ENCODE results near the gene CDH4.
"Not testable (repeated sequence)": the region's sequence is repeated elsewhere in the genome, so short reads cannot be mapped to it uniquely, and the experiment has no call there.

CDH4 gene

DNA sequence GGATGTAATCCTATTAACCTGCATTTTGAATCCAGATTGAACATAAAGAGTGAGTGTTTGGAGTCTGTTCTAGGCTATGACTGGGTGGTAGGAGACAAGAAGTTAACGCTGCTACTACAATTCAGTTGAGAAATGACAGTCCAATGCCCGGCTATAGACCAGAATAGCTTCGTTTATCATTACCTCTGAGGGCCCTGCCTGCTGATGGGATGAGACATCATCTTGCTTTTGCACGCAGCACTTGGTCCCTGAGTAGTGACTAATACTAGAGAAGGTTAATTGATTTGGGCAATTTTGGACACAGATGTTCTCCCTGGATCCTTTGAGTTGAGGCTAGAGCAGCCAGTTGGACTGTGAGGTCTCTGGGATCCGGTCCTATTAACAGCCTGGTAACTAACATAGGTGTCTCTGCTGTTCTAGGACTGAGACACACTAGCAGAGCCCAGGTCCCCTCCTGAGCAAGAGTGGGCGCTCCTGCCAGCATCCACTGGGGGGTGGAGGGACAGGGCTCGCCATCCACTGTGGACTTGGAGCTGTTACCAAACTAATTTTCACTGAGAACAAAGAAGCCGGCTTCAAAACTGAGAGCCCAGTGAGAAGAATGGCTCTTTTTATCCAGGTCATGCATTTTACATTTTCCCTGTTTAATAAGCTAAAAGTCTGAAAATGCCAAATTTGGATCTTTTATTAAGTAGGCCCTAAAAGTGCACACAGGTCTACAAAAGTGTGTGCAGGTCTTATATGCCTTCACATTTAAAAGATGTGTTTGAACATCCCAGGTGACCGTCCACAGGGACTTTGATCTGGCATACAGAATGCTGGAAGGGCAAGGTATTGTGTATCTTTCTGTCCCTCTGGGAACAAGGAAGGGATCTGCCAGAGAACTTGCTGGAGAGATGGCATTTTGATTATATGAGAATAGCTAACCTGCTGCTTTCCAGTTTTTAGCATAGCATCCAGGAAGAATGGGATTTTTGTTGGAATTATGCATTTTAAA lies 212.5 kb downstream of the CDH4 start:
- DNase-seq: no peak

DNA sequence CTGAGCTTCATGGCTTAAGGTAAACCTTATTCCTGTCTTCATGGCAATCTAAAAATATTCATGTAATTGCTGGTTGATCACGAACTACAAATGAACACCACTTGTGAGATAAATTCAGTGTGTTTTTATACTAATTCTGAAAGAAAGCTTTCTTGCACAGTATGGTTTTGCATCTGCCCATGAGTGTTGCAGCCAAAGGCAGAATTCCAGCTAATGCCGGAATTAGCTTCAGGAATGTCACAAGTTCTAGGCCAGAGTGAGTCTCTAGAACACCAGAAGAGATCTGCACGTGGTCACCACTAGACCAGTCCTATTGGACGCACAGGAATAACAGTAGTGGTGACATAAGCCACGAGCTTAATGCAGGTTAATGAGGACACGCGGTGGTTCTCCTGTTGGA lies 223.7 kb downstream of the CDH4 start:
- no peak for DNase-seq

DNA sequence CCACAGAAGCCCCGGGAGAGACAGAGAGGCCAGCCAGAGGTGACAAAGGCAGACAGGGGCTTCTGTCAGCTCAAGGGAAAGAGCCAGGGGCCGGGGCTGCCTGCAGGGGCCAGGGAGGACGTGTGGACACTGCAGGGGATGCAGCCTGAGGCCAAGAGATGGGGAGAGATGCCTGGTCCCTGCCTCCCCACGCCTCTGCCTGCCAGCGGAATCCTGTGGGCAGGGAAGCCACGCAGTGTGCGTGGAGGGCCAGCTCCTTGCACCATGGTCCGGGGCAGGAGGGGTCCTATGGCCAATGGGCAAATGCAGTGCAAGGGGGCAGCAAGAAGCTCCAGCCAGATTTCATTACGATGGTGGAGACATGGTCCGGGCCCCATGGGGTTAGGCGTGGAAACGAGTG lies 224.9 kb downstream of the CDH4 start:
- DNase-seq: no peak

DNA sequence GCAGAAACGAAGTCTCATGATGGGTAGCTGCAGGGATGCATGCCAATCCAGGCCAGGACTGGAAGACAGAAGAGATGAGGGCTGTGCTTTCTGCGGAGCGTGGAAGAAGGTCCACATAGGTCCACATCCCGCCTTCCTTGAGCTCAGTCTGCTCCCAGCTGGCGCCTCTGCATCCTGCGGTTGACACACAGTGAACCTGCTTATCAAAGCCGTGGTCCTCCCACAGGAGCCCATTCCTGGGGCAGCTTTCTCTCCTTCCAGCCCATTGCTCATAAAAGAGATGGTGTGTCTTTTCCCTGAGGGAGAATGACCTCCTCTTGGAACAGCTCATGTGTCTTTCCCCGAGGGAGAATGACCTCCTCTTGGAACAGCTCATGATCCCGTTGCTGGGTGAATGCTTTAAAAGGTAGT lies 225.4 kb downstream of the CDH4 start:
- no peak for DNase-seq

GRCh38 chr20:61478094-61478493 lies 226.0 kb downstream of the CDH4 start:
- no peak for DNase-seq

- DNase-seq: no peak
Observed at GRCh38 chr20:61478611-61479305, 226.7 kb downstream of the CDH4 start.

DNA sequence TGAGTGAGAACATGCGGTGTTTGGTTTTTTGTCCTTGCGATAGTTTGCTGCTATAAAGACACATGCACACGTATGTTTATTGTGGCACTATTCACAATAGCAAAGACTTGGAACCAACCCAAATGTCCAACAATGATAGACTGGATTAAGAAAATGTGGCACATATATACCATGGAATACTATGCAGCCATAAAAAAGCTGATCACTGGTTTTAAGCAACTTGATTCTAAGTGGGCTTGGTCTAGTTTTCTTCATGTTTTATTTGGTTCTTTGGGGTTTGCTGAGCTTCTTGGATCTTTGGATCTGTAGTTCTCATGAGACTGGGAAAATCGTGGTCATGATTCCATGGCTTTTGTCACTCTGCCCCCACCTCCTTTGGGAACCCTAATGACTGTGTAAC lies 227.4 kb downstream of the CDH4 start:
- not testable (repeated sequence) for DNase-seq

GRCh38 chr20:61480158-61480825 lies 228.2 kb downstream of the CDH4 start:
- no peak for DNase-seq

DNA sequence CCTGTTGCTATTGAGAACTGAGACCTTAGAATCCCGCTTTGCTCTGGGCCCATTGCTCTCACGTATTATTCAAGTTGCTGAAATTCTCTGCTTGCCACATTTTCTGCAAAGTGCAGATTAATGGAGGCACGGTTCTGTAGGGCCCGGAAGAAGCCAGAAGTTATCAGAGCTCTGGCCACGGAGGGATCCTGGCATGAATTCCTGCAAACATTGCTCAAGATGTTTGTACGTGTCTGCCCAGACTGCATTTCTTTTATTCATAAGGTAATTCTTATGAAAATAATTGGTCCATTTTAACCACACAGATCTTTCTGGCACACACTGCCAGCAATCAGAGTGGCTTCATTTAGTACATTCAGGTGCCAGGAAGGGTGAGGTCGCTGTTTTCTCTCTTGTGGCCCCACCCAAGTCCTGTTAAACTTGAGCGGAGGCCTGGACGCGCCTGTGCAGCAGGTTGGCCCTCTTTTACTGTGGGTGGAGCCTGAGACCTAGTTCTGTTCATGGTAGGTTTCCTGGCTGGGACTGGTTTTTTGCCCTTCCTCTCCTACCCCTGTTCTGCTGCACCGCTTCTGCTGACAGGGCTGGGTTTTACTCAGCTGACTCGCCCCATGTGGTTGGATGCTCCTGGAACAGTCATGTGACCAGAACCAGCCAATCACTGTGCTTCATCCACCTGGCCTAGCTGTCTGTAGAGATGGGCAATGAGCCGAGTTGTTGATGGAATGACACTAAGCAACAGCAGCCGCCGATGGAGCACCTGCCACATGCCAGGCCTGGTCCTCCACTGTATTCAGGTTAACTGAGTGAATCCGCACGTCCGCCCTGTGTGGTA lies 230.2 kb downstream of the CDH4 start:
- no peak for DNase-seq

GRCh38 chr20:61482901-61483300 lies 230.8 kb downstream of the CDH4 start:
- no peak for DNase-seq

DNA sequence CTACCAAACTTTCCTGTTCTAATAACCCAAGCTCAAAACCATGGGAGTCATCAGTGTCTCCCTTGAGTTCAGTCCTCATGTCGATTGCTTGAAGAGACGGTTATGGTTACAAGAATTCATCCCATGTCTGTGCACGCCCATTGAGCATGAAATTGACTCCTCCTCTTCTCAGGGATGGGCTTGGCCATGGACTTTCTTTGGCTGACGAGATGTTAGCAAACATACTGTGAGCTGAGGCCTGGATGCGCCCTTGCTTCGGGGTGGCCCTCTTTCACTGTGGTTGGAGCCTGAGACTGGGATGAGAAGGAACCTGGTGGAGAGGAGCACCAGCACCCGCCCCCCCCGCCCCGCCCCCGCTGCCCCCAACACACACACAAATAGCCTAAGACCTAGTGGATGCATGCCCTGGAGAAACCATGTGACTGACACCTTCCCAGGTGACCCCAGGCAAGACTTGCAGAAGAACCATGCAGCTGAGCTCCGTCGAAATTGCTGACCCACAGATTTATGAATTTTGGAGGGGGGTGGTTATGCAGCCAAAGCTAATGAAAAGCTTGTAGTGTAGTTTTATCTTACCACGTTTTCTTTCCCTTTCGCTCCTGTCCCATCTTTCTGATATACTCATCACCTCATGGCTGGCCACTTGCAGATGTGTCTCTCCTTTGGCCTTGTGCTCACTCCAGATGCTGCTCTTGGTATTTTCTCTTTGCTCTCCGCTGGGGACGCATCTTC lies 231.4 kb downstream of the CDH4 start:
- DNase-seq: no peak

GRCh38 chr20:61486198-61486597 lies 234.1 kb downstream of the CDH4 start:
- DNase-seq: no peak

GRCh38 chr20:61487346-61487996 lies 235.4 kb downstream of the CDH4 start:
- no peak for DNase-seq

DNA sequence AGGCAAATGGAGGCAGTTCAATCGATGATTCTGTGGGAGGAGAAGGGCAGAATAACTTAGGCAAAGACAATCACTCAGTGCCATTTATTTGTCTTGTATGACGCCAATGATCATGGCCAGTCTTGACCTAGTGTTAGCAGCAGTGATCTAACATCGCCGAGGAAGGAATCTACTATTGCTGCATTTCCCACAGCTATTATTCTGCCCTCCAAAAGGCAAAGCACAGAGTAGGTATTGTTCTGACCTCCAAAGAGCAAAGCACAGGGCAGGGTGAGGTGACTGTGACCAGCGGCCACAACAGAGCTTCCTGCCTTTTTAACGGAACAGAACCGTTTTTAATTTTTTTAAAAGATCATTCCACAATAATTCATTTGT lies 235.9 kb downstream of the CDH4 start:
- no peak for DNase-seq

- DNase-seq: no peak
Observed at GRCh38 chr20:61490721-61491120, 238.7 kb downstream of the CDH4 start.

- no peak for DNase-seq
Observed at GRCh38 chr20:61492065-61492464, 240.0 kb downstream of the CDH4 start.

GRCh38 chr20:61493798-61494305 lies 241.8 kb downstream of the CDH4 start:
- no peak for DNase-seq

GRCh38 chr20:61494763-61495575 lies 242.9 kb downstream of the CDH4 start:
- no peak for DNase-seq

GRCh38 chr20:61497029-61497627 lies 245.1 kb downstream of the CDH4 start:
- peak in 1 of 5 experiments; percentile 31 for DNase-seq
